ENCODE measurements around the gene KRT5. TPM values are rescaled to one million over a fixed set of nuclear protein-coding genes. Genes with fewer than 3 reads are reported as not detected.
"Not testable (repeated sequence)": the region's sequence is repeated elsewhere in the genome, so short reads cannot be mapped to it uniquely, and the experiment has no call there.

Gene KRT5
- total RNA-seq, 1 donor from 2014 or later: 0.13 TPM

DNA sequence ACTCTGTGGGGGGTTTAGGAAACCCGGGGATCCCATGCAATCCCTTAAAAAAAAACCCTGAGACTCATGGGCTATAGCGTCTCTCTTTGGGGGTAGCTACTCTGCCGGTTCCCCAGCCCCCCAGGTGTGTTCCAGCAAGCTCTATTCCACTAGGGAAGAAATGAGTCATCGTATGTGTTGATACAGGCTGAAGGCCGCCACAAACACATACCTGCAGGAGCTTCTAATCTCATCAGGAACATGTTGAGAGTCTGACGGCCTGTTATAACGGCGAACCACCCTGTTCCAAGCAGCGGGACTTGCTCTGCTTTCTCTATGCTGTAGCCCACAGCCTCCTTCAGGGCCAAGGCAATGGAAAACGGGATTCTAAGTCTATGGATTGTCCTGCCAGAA, 977 bp upstream of the KRT5 start:
- peak in 1 of 2 donors; percentile 8 for DNase-seq (ENCODE audit: low read depth in 2 of 2)

DNA sequence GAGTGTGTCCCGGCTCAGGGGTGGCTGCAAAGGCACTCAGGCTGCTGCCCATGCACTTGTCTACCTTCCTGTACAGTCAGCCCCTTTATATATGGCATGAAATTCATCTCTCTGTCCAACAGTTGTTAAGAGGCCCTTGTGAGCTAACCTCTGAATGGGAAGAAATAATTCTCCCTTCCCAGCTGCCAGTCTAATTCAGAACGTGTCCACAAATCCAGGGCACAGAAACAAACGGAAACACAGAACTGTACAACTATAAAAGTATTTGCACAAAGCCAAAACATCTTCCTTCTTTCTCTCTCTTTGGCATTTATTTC, 849 bp downstream of the KRT5 start:
- DNase-seq (ENCODE audit: low read depth in 2 of 2): no peak

DNA sequence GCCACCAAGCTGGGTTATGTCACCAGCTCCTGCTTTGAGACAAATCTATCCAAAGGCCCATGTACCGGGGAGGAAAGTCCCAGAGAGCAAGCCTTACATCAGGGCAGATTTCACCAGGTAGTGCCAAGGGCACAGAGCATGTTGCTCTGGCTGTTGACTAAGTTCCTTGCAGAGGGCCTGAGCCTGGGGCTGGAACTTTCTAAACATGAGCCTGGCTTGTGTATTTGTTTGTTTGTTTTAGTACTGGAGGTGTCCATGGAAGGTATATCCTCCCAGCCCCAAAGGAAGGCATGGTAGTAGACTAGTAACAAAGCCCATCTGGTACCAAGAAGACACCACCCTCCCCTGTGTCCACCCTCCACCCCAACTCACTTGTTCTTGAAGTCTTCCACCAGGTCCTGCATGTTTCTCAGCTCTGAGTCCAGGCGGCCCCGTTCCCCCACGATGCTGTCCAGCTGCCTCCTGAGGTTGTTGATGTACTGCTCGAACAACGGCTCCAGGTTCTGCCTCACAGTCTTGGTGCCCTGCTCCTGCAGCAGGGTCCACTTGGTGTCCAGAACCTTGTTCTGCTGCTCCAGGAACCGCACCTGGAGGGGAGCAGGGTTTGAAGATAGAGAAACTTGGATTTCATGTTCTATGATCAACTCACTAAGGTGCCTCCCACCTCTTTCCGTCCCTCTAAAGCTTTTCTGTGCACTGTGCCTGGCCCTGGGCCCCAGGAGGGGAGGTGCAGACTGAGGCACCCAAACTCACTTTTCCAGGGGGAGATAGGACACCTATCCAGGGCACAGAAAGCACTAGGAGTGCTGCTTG, 1.4 kb downstream of the KRT5 start:
- DNase-seq (ENCODE audit: low read depth in 2 of 2): no peak

DNA sequence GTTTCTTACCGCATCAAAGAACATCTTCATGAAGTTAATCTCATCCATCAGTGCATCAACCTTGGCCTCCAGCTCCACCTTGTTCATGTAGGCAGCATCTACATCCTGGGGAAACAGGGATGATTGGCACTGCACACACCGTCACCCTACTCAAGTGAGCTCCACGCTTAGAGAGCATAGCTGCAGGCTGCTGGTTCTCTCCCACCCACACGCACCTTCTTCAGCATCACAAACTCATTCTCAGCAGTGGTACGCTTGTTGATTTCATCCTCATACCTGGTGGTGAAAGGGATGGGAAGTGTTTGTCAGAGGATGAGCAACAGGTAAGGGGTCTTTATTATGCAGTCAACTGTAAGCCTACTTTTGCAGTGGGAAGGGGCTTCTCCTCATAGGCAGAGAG, 2.3 kb downstream of the KRT5 start:
- no peak for DNase-seq (ENCODE audit: low read depth in 2 of 2)

DNA sequence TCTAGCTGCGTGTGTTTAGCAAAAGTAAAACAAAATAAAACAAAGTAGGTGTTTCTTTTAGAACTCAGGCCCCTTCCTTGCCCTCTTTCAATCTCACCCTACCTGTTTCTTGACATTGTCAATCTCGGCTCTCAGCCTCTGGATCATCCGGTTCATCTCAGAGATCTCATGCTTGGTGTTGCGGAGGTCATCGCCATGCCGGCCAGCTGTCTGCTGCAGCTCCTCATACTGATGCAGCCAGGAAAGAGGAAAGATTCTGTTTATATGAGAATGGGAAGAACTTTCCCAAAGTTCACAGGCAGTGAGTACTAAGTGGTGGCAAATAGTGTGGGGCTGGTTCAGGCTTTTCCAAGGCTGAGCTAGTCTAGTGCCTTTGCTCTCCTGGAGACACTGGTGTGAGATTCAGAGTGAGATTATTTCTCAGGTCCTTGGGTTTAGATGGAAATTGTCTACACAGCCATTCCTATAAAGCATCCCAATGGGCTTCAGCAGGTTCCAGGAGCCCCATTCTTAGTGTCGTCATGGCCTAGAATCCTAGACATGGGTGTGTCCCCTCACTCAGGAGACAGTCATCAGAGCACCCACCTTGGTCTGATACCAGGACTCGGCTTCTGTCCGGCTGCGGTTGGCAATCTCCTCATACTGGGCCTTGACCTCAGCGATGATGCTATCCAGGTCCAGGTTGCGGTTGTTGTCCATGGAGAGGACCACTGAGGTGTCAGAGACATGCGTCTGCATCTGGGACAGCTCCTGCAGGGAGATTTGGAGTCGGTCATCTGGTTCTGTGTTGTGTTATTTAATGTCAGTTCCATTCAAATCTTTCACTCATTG, 3.0 kb downstream of the KRT5 start:
- no peak for DNase-seq (ENCODE audit: low read depth in 2 of 2)

DNA sequence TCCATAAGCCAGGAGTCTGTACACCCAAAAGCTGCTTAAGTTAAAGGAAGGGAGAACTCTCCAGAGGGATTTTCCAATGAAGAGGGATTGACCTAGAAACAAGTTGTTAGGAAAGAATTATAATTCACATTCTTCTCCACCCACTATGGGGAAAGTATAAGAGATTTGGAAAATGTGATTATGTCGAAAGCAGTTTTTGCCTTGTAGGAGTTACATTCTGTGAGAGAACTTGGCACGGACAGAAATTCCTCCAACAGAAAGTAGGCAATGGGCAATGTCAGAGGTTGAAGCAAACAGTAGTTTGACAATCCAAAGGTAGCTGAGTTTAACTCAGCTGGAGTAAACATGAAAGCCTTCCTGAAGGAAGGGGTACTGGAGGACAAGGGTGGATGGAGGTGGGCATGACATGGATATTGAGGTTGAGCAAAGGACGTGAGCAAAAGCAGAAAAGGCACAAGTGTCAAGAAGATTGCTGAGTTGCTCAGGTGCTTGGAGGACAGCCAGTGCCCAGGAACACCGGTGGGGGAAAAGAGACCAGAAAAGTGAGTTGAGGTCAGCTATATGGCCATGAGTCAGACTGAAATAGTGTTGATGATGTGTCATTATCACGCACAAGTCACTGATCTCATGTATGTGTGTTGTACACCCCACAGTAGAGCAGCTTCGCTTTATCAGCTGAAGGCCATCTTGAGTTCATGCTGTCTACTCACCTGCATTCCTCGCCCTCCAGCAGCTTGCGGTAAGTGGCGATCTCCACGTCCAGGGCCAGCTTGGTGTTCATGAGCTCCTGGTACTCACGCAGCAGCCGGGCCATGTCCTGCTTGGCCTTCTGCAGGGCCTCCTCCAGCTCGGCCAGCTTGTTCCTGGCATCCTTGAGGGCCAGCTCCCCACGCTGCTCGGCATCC, 4.0 kb downstream of the KRT5 start:
- DNase-seq (ENCODE audit: low read depth in 2 of 2): no peak

DNA sequence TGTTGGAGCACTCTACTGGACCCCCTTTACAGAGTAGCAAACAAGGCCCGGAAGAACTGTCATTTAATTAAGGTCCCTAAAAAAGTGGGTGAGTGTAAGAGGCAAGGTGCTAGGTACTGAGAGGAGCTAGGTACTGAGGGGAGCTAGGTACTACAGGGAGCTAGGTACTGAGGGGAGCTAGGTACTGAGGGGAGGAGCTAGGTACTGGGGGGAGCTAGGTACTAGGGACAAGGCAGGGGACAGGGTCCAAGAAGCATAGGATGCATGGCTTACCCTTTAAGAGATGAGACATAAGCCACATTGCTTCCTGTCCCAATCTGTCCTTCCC, 4.9 kb downstream of the KRT5 start:
- no peak for DNase-seq (ENCODE audit: low read depth in 2 of 2)

DNA sequence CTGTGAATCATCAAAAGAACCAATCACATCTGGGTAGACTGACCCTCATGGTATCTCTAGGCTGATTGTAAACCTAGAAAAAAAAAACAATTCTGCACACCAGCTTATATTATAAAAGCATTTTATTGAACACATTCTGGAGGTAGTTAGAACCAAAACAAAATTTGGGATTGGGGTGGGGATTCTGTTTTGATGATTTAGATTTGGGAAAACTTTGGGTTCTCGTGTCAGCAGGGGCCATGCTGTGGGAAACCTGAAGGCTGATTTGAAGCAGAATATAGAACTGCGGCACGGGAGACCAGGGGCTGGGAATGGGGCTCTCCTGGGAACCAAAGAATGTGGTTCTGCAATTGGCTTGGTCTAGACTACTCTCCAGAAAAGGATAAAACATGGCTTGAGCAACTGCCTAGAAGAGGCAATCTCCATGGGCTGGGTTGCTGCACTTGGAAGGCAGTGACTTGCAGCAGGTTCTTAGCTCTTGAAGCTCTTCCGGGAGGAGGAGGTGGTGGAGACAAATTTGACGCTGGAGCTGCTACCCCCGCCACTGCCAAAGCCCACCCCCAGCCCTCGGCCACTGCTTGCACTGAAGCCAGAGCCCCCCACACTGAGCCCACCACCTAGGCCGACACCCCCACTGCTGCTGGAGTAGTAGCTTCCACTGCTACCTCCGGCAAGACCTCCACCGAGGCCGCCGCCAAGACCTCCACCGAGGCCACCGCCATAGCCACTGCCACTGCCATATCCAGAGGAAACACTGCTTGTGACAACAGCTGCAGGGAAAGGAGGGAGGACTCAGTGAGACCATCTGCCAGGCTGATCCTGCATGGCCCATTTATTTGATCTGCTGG, 5.5 kb downstream of the KRT5 start:
- no peak for DNase-seq (ENCODE audit: low read depth in 2 of 2)

DNA sequence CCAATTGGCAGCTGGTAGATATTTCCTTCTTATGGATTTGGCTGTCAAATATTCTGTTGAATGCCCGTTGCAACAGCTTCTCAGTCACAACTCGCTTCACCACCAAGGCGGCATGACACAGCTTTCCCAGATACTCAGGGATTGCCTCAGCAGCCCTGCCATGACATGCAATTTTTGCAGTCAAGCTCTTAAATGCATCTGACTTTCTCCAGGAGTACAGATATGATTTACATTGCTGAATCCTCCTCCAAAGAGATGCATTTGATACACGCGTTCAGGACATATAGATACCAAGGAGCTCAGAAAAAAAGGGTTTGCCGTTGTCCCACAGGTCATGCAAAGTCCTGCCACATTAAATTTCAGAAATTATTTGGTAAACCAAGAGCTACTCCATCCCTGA, 6.5 kb downstream of the KRT5 start:
- no peak for DNase-seq (ENCODE audit: low read depth in 2 of 2)

DNA sequence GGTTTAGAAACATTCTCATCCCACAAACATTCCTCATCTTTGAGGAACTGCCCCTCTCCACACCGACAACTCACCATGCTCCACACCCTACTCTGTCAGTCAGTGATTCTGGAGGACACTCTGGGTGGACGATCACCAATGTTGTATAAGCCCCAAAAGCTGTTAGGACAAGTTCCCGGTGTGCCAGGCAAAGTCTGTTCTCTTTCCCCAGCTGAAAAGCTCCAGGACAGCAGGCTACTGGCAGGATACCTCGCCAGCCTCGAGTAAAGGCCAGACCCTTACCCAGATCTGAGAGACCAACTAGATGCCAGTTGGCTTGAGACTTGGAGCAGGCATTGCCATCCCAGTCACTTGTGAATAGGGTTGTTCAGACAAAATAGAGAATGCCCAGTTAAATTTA, 12.0 kb downstream of the KRT5 start:
- DNase-seq (ENCODE audit: low read depth in 2 of 2): no peak

DNA sequence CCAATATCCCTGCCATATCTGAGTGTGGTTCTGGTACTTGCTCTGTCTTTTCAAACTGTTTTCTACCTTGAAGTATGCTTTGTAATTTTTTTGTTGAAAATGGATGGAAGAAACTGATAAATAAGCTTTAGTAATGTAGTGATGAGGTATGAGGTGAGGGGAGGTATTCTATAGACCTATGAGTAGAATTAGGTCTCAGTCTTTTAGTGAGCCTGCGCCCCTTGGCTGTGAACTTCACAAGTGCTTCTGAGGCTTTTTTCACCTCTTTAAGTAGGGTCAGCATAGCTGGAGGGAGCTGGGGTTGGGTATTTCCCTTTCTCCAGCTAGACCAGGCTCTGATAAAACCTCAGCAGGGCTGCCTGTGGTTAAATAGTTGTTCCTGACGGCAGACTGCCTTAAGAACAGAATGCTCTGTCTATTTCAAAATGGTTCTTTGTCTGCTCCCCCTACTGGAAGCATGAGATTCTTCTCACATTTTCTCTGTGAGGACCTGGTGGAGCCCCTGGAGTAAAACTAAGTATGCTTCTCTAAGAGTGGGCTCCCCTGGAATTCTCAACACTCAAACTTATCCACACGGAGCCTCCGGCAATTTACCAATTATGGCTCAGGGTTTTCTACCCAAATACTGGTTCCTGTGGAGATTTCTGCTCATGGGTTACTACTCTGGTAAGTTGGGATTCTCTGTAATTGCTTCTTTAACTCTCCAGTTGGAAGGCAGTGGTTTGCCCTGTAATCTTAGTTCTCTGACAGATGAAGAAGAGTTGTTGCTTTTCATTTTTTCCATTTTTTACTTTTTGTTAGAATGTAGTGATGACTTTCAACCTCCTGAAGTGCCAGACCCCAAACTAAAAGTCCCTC, 13.1 kb downstream of the KRT5 start:
- DNase-seq (ENCODE audit: low read depth in 2 of 2): peak in 1 of 2 donors; percentile 29

DNA sequence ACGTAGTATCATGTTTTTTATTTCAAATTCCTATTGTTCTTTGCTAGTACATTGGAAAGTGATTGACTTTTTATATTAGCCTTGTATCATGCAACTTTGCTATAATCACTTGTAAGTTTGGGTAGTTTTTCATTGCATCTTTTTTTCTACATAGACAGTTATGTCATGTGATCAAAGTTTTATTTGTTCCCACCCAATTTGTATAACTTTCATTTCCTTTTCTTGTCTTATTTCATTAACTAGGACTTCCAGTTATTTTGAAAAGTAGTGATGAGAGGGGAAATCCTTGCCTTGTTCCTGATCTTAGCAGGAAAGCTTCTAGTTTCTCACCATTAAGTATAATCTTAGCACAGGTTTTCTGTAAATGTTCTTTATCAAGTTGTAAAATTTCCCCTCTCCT, 17.3 kb downstream of the KRT5 start:
- no peak for DNase-seq (ENCODE audit: low read depth in 2 of 2)

DNA sequence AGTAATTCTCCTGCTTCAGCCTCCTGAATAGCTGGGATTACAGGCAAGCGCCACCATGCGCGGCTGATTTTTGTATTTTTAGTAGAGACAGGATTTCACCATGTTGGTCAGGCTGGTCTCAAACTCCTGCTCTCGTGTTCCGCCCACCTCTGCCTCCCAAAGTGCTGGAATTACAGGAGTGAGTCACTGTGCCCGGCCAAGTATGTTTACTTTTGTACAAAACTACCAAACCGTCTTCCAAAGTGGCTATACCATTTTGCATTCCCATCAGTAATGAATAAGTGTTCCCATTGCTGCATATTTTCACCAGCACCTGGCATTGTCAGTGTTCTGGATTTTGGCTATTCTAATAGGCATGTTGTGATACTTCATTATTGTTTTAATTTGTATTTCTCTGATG, 18.7 kb downstream of the KRT5 start:
- no peak for DNase-seq (ENCODE audit: low read depth in 2 of 2)

DNA sequence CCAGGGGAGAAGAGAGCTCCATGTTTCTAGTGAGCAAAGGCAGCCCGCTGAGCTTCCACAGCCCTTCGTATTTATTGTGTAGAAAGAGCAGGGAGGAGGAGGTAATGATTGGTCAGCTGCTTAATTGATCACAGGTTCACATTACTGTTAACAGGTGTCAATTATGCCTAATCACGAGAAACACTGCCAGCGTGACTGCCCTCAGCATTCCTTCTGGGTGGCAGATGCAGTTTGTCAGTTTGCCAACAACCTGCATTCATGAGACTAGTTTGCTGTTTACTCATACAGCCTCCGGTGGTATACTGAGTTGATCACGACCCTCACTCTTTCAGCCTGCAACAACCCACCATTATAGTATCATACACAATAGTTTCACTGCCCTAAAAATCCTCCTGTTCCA, 19.6 kb downstream of the KRT5 start:
- not testable (repeated sequence) for DNase-seq (ENCODE audit: low read depth in 2 of 2)

DNA sequence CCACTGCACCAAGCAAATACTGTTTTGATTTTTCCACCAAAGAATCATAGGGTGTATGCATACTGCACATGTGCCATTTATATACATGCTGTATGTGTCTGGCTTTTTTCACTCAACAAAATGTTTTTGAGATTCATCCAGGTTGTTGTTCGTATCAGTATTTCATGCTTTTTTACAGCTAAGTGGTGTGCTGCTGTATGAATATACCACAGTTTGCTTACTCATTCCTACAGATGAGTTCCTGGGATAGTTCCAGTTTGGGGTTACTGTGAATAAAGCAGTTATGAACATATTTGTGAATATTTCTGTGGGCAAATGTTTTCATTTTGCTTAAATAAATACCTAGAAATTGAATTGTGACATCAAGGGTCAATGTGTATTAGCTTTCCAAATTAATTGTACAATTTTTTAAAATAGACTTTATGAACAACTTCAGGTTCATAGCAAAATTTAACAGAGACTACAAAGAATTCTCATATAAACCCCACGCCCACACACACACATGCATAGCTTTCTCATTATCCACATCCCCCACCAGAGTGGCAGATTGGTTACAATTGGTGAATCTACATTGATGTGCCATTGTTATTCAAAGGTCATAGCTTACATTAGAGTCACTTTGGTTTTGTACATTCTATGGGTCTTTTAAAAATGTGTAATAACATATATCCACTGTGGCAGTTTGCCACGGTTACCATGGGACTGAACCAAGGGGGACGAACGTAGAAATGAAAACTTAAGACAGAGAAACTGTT, 20.2 kb downstream of the KRT5 start:
- DNase-seq (ENCODE audit: low read depth in 2 of 2): no peak

DNA sequence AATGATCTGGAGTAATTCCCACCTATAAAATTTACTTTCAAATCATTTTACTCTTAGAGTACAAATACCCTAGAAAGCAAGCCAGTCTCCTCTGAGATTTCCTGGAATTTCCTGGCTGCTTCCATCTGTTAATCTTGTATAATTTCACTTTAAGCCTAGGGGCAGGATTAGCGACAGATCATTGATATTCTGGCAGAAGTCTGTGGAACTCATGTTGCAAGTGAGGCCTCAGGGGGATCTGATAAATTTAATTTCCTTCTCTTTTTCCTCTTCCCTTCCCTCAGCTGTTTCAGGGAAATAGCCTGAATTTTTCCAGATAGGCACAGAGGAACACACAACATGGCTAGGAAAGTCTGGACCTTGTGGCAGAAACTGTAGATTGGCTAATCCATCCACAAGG, 21.2 kb downstream of the KRT5 start:
- no peak for DNase-seq (ENCODE audit: low read depth in 2 of 2)

DNA sequence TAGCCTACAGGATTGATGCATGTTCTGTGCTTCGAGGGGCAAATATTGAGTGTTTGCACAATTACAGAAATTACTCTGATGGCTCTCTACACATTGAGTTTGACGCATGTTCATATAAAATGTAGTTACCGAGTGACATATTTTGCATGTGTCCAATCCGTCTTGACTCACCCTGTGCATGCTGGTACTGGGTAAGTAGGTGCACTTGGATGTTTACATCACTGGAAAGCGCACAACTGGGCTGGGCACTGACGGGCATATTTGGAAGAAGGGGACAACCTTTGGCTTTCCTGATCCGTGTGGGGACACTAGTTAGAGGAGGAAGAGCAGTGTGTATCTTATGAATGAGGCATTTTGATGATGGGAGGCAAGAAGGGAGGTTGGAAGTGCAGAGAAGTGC, 22.2 kb downstream of the KRT5 start:
- DNase-seq (ENCODE audit: low read depth in 2 of 2): no peak

DNA sequence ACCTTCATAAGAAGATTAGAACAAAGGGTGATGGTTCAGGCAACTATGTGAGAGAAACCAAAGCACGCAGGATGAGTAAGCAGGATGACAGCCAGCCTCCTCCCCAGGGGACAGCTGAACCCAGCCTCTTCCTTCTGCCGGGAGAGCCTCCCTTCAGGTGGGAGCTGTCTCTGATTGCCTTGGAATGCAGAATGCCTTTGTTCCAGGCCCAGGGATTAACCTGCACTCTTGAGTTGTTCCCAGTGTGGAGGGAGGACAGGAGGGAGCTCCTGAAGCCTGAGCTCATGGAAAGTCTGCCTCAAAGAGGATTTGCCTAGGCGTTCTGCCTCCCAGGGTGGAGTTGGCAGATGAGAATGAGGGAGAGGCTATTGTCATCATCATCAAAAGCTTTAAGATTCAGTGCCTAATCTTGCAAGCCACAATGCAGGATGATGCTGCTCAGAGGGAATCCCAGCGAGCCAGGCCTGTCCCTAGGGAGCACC, 23.6 kb downstream of the KRT5 start:
- no peak for DNase-seq (ENCODE audit: low read depth in 2 of 2)

DNA sequence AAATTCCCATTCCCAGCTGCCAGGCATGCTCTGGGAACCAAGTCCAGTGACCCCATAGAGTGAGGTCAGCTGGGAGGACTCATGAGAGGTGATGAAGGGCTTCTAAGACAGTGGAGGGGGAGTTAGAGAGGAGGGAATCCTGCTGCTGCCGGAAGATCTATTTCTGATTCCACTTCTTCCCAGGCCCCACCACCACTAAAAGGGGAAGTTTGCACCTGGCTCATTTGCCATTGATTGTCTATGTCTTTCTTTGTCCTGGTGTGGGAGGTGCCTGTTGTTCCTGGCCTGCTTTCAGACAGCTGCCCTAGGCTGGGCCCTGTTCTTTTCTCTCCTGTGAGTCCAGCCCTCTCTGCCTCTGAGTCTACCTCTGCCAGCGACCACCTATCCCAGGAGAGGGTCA, 24.1 kb downstream of the KRT5 start:
- no peak for DNase-seq (ENCODE audit: low read depth in 2 of 2)

Measured in dermis microvascular lymphatic vessel endothelial cell (primary cell).